ENCODE results near the gene MEF2A. TPM values are rescaled to one million over a fixed set of nuclear protein-coding genes. Genes with fewer than 3 reads are reported as not detected.

Gene MEF2A
- total RNA-seq, 1 experiment from 2014 or later: 5.8 TPM

DNA sequence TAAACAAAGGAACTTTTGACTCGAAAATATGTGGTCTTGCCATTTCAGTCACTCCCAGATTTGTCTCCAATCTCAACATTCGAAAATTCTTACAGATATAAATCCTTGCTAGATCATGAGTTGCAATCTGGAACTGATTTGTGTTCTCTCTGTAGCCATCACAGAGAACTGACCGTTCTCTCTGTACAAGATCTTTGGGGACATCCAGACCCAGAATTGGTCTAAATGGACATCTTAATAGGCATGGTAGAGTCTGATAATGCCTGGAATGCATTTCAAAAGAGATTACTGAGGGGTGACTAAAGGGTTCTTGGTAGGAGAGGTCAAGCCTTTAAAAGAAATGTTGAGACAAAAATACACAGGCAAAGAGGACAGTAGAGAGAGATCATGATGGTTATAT is 7.2 kb upstream of the MEF2A start:
- no peak for DNase-seq (ENCODE audit: low read depth)
- in situ Hi-C loops (cut with HindIII; ENCODE audit: low pct_unique_long_range_greater_than_20kb, low sequenced_read_pairs): no loop called here

- DNase-seq (ENCODE audit: low read depth): no peak
- in situ Hi-C loops (cut with HindIII; ENCODE audit: low pct_unique_long_range_greater_than_20kb, low sequenced_read_pairs): no loop called here
These were observed 4.1 kb upstream of the MEF2A start for GRCh38 chr15:99561476-99562230.

DNA sequence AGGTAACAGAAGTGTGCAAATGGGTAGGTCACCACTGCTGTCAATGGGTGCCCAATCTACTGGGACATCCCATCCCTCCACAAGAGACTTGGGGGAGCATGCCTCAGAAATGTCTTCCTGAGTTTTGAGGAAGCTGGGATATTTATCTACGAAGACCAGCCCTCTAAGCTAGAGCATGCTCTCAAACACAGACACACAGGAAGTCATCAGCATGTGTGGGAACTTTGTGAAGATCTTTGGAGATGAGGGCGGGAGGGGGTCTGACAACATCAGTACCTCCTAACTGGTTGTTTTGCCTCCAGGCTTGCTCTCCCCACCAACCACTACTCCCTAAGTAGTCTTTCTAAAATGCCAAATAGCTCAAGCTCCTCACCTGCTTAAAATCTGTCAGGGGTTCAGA is 3.5 kb upstream of the MEF2A start:
- in situ Hi-C loops (cut with HindIII; ENCODE audit: low pct_unique_long_range_greater_than_20kb, low sequenced_read_pairs): no loop called here
- DNase-seq (ENCODE audit: low read depth): no peak

GRCh38 chr15:99564221-99565048 is 1.3 kb upstream of the MEF2A start:
- peak; percentile 2 for DNase-seq (ENCODE audit: low read depth)
- in situ Hi-C loops (cut with HindIII; ENCODE audit: low pct_unique_long_range_greater_than_20kb, low sequenced_read_pairs): no loop called here

DNA sequence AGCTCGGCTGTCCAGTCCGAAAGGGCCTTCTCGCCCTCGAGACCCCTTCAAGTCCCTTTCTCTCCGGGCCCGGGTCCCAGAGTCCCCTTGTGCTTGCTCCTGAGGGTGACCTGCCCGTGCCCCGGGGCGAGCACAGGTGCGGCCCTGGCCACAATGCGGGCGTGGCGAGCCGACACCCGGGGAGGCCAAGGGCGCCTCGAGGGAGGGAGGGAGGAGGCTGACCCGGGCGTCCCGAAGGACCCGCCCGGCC is 810 bp upstream of the MEF2A start:
- no peak for DNase-seq (ENCODE audit: low read depth)
- in situ Hi-C loops (cut with HindIII; ENCODE audit: low pct_unique_long_range_greater_than_20kb, low sequenced_read_pairs): no loop called here

DNA sequence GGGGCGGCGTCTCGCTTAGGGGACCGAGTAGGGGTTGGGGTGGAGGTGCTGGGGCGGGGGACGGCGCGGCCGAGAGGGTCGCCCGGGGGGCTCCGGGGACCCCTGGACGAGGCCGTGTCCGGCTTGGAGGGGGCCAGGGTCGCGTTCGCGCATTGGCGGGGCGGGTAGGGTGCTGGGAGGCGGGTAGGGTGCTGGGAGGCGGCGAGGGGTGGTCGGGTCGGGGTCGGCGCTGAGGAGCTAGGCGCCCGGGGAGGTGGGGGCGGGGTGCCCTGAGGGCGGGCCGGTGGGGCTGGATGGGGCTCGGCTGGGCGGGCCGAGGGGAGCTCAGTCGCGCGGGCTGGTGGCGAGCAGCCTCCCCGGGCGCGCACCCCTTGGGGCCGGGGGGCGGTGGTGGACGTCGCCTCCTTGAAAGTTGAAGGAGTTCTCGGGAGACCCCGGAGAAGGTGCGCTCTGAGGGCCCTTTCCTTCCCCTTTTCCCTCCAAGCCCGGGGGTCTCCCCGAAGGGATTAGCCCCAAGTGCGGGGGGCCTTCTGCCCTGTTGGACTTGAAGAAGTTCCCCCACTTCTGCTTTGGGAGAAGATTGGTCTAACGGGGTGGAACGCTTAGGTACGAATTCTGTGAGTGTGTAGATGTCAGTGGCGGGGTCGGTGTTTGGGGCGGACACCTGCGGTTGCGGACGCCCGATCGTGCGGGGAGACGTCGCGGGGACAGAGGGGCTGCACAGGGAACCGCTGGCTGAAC is 543 bp downstream of the MEF2A start:
- peak; percentile 4 for DNase-seq (ENCODE audit: low read depth)
- in situ Hi-C loops (cut with HindIII; ENCODE audit: low pct_unique_long_range_greater_than_20kb, low sequenced_read_pairs): no loop called here

- no peak for DNase-seq (ENCODE audit: low read depth)
- in situ Hi-C loops (cut with HindIII; ENCODE audit: low pct_unique_long_range_greater_than_20kb, low sequenced_read_pairs): no loop called here
These were observed 3.0 kb downstream of the MEF2A start for GRCh38 chr15:99568625-99569352.

DNA sequence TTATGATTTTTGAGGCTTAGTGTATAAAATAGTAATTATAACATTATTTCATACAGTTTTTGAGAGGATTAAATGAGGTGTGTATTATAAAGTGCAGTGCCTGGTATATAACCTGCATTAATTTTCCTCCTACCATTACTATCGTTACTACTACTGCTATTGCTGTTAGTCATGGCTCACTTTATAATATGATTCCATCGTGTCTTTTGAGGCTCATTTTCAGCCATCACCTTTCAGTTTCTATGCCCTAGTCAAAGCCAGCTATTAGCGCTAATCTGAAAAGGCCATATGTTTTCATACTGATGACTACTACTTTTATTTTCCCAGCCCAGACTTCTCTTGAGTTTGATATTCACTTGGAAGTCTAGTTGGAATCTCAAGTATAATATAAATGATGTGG is 5.5 kb downstream of the MEF2A start:
- in situ Hi-C loops (cut with HindIII; ENCODE audit: low pct_unique_long_range_greater_than_20kb, low sequenced_read_pairs): no loop called here
- DNase-seq (ENCODE audit: low read depth): no peak

- DNase-seq (ENCODE audit: low read depth): no peak
- in situ Hi-C loops (cut with HindIII; ENCODE audit: low pct_unique_long_range_greater_than_20kb, low sequenced_read_pairs): no loop called here
These were observed 8.3 kb downstream of the MEF2A start for GRCh38 chr15:99574048-99574447.

GRCh38 chr15:99574502-99574901 is 8.7 kb downstream of the MEF2A start:
- in situ Hi-C loops (cut with HindIII; ENCODE audit: low pct_unique_long_range_greater_than_20kb, low sequenced_read_pairs): no loop called here

GRCh38 chr15:99578809-99579208 is 13.0 kb downstream of the MEF2A start:
- no peak for DNase-seq (ENCODE audit: low read depth)
- in situ Hi-C loops (cut with HindIII; ENCODE audit: low pct_unique_long_range_greater_than_20kb, low sequenced_read_pairs): no loop called here

More at GRCh38 chr15:99574502-99574901, 8.7 kb downstream of the MEF2A start:
- no peak for DNase-seq (ENCODE audit: low read depth)

GRCh38 chr15:99580076-99580475 is 14.3 kb downstream of the MEF2A start:
- in situ Hi-C loops (cut with HindIII; ENCODE audit: low pct_unique_long_range_greater_than_20kb, low sequenced_read_pairs): no loop called here
- no peak for DNase-seq (ENCODE audit: low read depth)

GRCh38 chr15:99582508-99582960 is 16.8 kb downstream of the MEF2A start:
- DNase-seq (ENCODE audit: low read depth): no peak
- in situ Hi-C loops (cut with HindIII; ENCODE audit: low pct_unique_long_range_greater_than_20kb, low sequenced_read_pairs): no loop called here

- in situ Hi-C loops (cut with HindIII; ENCODE audit: low pct_unique_long_range_greater_than_20kb, low sequenced_read_pairs): no loop called here
- DNase-seq (ENCODE audit: low read depth): no peak
These were observed 18.4 kb downstream of the MEF2A start for GRCh38 chr15:99584081-99584600.

- in situ Hi-C loops (cut with HindIII; ENCODE audit: low pct_unique_long_range_greater_than_20kb, low sequenced_read_pairs): no loop called here
- no peak for DNase-seq (ENCODE audit: low read depth)
These were observed 20.3 kb downstream of the MEF2A start for GRCh38 chr15:99586121-99586520.

DNA sequence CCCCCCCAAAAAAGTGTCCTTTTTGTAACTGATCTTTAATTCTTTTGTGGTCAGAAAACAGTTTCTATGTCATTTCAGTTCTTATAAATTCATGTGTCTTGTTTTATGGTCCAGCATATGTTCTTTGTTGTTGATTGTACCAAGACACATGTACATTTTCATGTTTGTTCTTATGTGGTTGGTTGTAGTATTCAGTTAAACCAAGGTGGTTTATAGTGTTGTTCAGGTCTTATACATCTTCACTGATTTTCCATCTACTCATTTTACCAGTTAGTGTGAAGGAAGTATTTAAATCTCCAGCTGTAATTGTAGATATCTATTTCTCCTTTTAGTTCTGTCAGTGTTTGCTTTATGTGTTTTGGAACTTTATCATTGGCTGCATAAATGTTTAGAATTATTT is 24.0 kb downstream of the MEF2A start:
- in situ Hi-C loops (cut with HindIII; ENCODE audit: low pct_unique_long_range_greater_than_20kb, low sequenced_read_pairs): no loop called here
- DNase-seq (ENCODE audit: low read depth): no peak

GRCh38 chr15:99590913-99591646 is 25.3 kb downstream of the MEF2A start:
- no peak for DNase-seq (ENCODE audit: low read depth)
- in situ Hi-C loops (cut with HindIII; ENCODE audit: low pct_unique_long_range_greater_than_20kb, low sequenced_read_pairs): no loop called here

Measured in Caki2 (cell line).